ENCODE measurements around the gene CDH13.

The CDH13 gene

GRCh38 chr16:82845116-82845515, 218.3 kb downstream of the CDH13 start:
- Histone ChIP-seq H3K18ac (ENCODE audit: low read length) (no peak overlapping the region), H3K27ac (ENCODE audit: low read depth, low read length) (no peak overlapping the region), H3K4me2 (ENCODE audit: low read length) (no peak overlapping the region), H3K36me3 (ENCODE audit: control insufficient read depth in 1 of 2, insufficient read depth in 2 of 2, low read length in 2 of 2) (no peaks in the 10 kb centered on the region), H4K91ac (ENCODE audit: low read depth, low read length) (no peak overlapping the region), H3K9me3 (ENCODE audit: insufficient read depth, low read depth, low read length) (no peaks in the 10 kb centered on the region), H3K9ac (ENCODE audit: low read length) (no peak overlapping the region), H3K4me3 (ENCODE audit: low read depth, low read length) (no peak overlapping the region), H3K79me2 (ENCODE audit: control insufficient read depth, insufficient read depth, low read length, poor library complexity) (no peaks in the 10 kb centered on the region), H4K8ac (ENCODE audit: low read depth, low read length) (no peak overlapping the region), H3K14ac (ENCODE audit: low read length) (no peak overlapping the region), H3K79me1 (ENCODE audit: low read length) (no peaks in the 10 kb centered on the region), H3K23ac (ENCODE audit: low read length) (no peak overlapping the region), H2BK120ac (ENCODE audit: insufficient read depth, low read length, poor library complexity) (no peak overlapping the region), H2BK5ac (ENCODE audit: low read depth, low read length, poor library complexity) (no peak overlapping the region), H3K27me3 (ENCODE audit: insufficient read depth, low read length) (no peaks in the 10 kb centered on the region), H2AK5ac (ENCODE audit: low read length) (no peak overlapping the region), H4K12ac (ENCODE audit: low read depth, low read length) (no peak overlapping the region), H2AFZ (ENCODE audit: insufficient read depth, low read length, poor library complexity) (no peak overlapping the region), H3K4me1 (ENCODE audit: control insufficient read depth in 1 of 2, insufficient read depth in 2 of 2, low read length in 2 of 2) (no peaks in the 10 kb centered on the region), H2BK12ac (ENCODE audit: low read length) (no peak overlapping the region), H3K4ac (ENCODE audit: low read depth, low read length) (no peak overlapping the region)
- no peak for DNase-seq
- no CpG with 5 or more reads among the region's 3 CpGs for WGBS (ENCODE audit: extremely low coverage, insufficient coverage, insufficient read length)

GRCh38 chr16:82846806-82847205, 220.0 kb downstream of the CDH13 start:
- 100% methylated on average over 1 of the region's 1 CpG for WGBS (ENCODE audit: extremely low coverage, insufficient coverage, insufficient read length)
- no peak overlapping the region for H2BK5ac ChIP-seq (ENCODE audit: low read depth, low read length, poor library complexity)
- H3K9ac ChIP-seq (ENCODE audit: low read length) = no peak overlapping the region
- H3K4me1 ChIP-seq (ENCODE audit: control insufficient read depth in 1 of 2, insufficient read depth in 2 of 2, low read length in 2 of 2) = no peaks in the 10 kb centered on the region
- no peak overlapping the region for H2AFZ ChIP-seq (ENCODE audit: insufficient read depth, low read length, poor library complexity)
- DNase-seq = no peak
- H3K4me3 ChIP-seq (ENCODE audit: low read depth, low read length) = no peak overlapping the region
- no peaks in the 10 kb centered on the region for H3K36me3 ChIP-seq (ENCODE audit: control insufficient read depth in 1 of 2, insufficient read depth in 2 of 2, low read length in 2 of 2)
- no peak overlapping the region for H4K12ac ChIP-seq (ENCODE audit: low read depth, low read length)
- H4K91ac ChIP-seq (ENCODE audit: low read depth, low read length) = no peak overlapping the region
- H3K4me2 ChIP-seq (ENCODE audit: low read length) = no peak overlapping the region
- no peak overlapping the region for H3K4ac ChIP-seq (ENCODE audit: low read depth, low read length)
- H3K14ac ChIP-seq (ENCODE audit: low read length) = no peak overlapping the region
- H3K79me1 ChIP-seq (ENCODE audit: low read length) = no peaks in the 10 kb centered on the region
- no peaks in the 10 kb centered on the region for H3K79me2 ChIP-seq (ENCODE audit: control insufficient read depth, insufficient read depth, low read length, poor library complexity)
- H2AK5ac ChIP-seq (ENCODE audit: low read length) = no peak overlapping the region
- H3K23ac ChIP-seq (ENCODE audit: low read length) = no peak overlapping the region
- H3K27me3 ChIP-seq (ENCODE audit: insufficient read depth, low read length) = no peaks in the 10 kb centered on the region
- no peaks in the 10 kb centered on the region for H3K9me3 ChIP-seq (ENCODE audit: insufficient read depth, low read depth, low read length)
- H3K18ac ChIP-seq (ENCODE audit: low read length) = no peak overlapping the region
- no peak overlapping the region for H4K8ac ChIP-seq (ENCODE audit: low read depth, low read length)
- H3K27ac ChIP-seq (ENCODE audit: low read depth, low read length) = no peak overlapping the region
- H2BK12ac ChIP-seq (ENCODE audit: low read length) = no peak overlapping the region
- no peak overlapping the region for H2BK120ac ChIP-seq (ENCODE audit: insufficient read depth, low read length, poor library complexity)

DNA sequence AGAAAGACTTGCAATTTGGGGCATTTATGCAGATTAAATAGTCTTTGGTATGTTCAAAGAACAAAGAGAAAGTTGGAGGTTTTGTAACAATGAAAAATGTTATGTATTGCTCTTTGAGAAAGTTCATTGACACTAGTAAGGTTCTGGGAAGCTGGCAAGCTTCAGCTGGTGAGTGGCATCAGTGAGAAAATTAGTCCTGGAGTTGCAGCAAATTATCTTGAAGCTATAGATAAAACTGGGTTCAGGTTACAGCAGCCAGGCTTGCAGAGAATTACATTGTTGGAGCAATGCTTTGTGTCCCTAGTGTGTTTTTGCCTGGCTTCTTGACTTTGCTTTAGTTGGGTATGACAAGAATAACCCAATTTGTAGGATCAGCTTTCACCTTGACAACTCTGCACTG, 221.2 kb downstream of the CDH13 start:
- H4K91ac ChIP-seq (ENCODE audit: low read depth, low read length) = no peak overlapping the region
- H2BK120ac ChIP-seq (ENCODE audit: insufficient read depth, low read length, poor library complexity) = no peak overlapping the region
- H2BK5ac ChIP-seq (ENCODE audit: low read depth, low read length, poor library complexity) = no peak overlapping the region
- H3K79me1 ChIP-seq (ENCODE audit: low read length) = no peaks in the 10 kb centered on the region
- no peak overlapping the region for H3K27ac ChIP-seq (ENCODE audit: low read depth, low read length)
- no peak overlapping the region for H3K23ac ChIP-seq (ENCODE audit: low read length)
- no peak overlapping the region for H2BK12ac ChIP-seq (ENCODE audit: low read length)
- H3K9ac ChIP-seq (ENCODE audit: low read length) = no peak overlapping the region
- no peak overlapping the region for H3K18ac ChIP-seq (ENCODE audit: low read length)
- no peak overlapping the region for H3K4me2 ChIP-seq (ENCODE audit: low read length)
- no peaks in the 10 kb centered on the region for H3K79me2 ChIP-seq (ENCODE audit: control insufficient read depth, insufficient read depth, low read length, poor library complexity)
- no peak overlapping the region for H3K4ac ChIP-seq (ENCODE audit: low read depth, low read length)
- no peak overlapping the region for H2AFZ ChIP-seq (ENCODE audit: insufficient read depth, low read length, poor library complexity)
- no peak overlapping the region for H3K14ac ChIP-seq (ENCODE audit: low read length)
- no peaks in the 10 kb centered on the region for H3K4me1 ChIP-seq (ENCODE audit: control insufficient read depth in 1 of 2, insufficient read depth in 2 of 2, low read length in 2 of 2)
- no peaks in the 10 kb centered on the region for H3K36me3 ChIP-seq (ENCODE audit: control insufficient read depth in 1 of 2, insufficient read depth in 2 of 2, low read length in 2 of 2)
- H3K27me3 ChIP-seq (ENCODE audit: insufficient read depth, low read length) = no peaks in the 10 kb centered on the region
- no peak overlapping the region for H4K12ac ChIP-seq (ENCODE audit: low read depth, low read length)
- H3K9me3 ChIP-seq (ENCODE audit: insufficient read depth, low read depth, low read length) = no peaks in the 10 kb centered on the region
- no peak overlapping the region for H2AK5ac ChIP-seq (ENCODE audit: low read length)
- H3K4me3 ChIP-seq (ENCODE audit: low read depth, low read length) = no peak overlapping the region
- no peak for DNase-seq
- H4K8ac ChIP-seq (ENCODE audit: low read depth, low read length) = no peak overlapping the region

DNA sequence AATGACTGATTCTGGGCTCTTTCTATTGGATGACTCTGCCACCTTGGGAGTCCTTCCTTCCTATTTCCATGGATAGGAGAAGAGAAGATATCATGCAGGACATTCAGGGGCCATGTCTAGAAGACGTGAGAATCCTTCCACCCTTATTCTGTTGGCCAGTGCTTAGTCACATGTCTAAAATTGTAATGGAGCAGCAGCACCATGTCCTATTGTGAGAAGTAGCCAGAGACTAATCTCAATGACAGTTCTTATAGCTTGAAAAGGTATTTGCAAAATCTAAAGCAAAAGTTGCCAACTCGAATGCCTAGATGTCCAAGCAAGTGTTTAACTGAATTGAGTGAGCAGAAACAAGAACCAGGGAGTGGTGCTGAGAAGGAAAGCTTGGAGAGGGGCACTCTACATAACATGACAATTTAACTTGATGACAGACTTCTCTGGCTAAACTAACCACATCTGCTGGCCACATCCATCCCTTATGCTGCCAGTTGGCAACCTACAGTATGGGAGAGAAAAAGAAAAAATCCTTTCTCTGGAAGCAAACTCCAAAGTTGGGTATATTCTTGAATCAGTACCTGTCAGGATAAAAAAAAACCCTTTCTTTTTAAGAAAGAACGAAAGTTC, 225.7 kb downstream of the CDH13 start:
- Histone ChIP-seq H4K12ac (ENCODE audit: low read depth, low read length) (no peak overlapping the region), H3K4ac (ENCODE audit: low read depth, low read length) (no peak overlapping the region), H3K18ac (ENCODE audit: low read length) (no peak overlapping the region), H2AFZ (ENCODE audit: insufficient read depth, low read length, poor library complexity) (no peak overlapping the region), H2BK120ac (ENCODE audit: insufficient read depth, low read length, poor library complexity) (no peak overlapping the region), H3K4me2 (ENCODE audit: low read length) (no peak overlapping the region), H3K9me3 (ENCODE audit: insufficient read depth, low read depth, low read length) (no peaks in the 10 kb centered on the region), H3K27ac (ENCODE audit: low read depth, low read length) (no peak overlapping the region), H4K91ac (ENCODE audit: low read depth, low read length) (no peak overlapping the region), H2BK5ac (ENCODE audit: low read depth, low read length, poor library complexity) (no peak overlapping the region), H3K23ac (ENCODE audit: low read length) (no peak overlapping the region), H3K14ac (ENCODE audit: low read length) (no peak overlapping the region), H3K27me3 (ENCODE audit: insufficient read depth, low read length) (no peaks in the 10 kb centered on the region), H2BK12ac (ENCODE audit: low read length) (no peak overlapping the region), H3K4me1 (ENCODE audit: control insufficient read depth in 1 of 2, insufficient read depth in 2 of 2, low read length in 2 of 2) (no peaks in the 10 kb centered on the region), H3K9ac (ENCODE audit: low read length) (no peak overlapping the region), H3K36me3 (ENCODE audit: control insufficient read depth in 1 of 2, insufficient read depth in 2 of 2, low read length in 2 of 2) (no peaks in the 10 kb centered on the region), H3K79me1 (ENCODE audit: low read length) (no peaks in the 10 kb centered on the region), H3K4me3 (ENCODE audit: low read depth, low read length) (no peak overlapping the region), H4K8ac (ENCODE audit: low read depth, low read length) (no peak overlapping the region), H2AK5ac (ENCODE audit: low read length) (no peak overlapping the region), H3K79me2 (ENCODE audit: control insufficient read depth, insufficient read depth, low read length, poor library complexity) (no peaks in the 10 kb centered on the region)
- no peak for DNase-seq
- WGBS (ENCODE audit: extremely low coverage, insufficient coverage, insufficient read length) = no CpG with 5 or more reads among the region's 3 CpGs

Measured in trophoblast cell (in vitro differentiated cells and primary cell).